B cell (primary cell): ENCODE results near the gene AUTS2. TPM values are rescaled to one million over a fixed set of nuclear protein-coding genes. Genes with fewer than 3 reads are reported as not detected.

Experiments used
- ATAC-seq: fragments of 200-7000 bp; cut with Tn5 transposase; one replicate; pipeline ENCODE4 v1.10.0; 2021; ENCODE audit warnings: low read depth, mild to moderate bottlenecking, moderate number of reproducible peaks, moderate library complexity
- CTCF ChIA-PET: fragments of 350-600 bp; sonication (Branson Sonifier 250); formaldehyde crosslinking; loops from one replicate; lab custom pipeline; 2021; ENCODE audit warnings: antibody characterized with exemption, inconsistent platforms; lab: Charles Lee
- POLR2A ChIA-PET: fragments of 350-600 bp; sonication (Branson Sonifier 250); formaldehyde crosslinking; loops from one replicate; lab custom pipeline; 2021; ENCODE audit warnings: antibody characterized with exemption; lab: Charles Lee
- DNase-seq: peaks from one replicate; pipeline ENCODE4 v3.0.0; 2013
- H2AFZ ChIP-seq: 2 replicates; pipeline ENCODE4 v1.6.1; 2012; ENCODE audit warnings: mild to moderate bottlenecking, low read depth, low read length; ENCODE audit not compliant: insufficient read depth, poor library complexity, severe bottlenecking
- H3K27ac ChIP-seq, 2 donors: 1 replicate in 1 of 2; 2 replicates in 1 of 2; pipeline ENCODE4 v1.5.1; 2012 to 2013; ENCODE audit warnings: low read length in 2 of 2, mild to moderate bottlenecking in 2 of 2, moderate library complexity in 1 of 2
- H3K27me3 ChIP-seq, 4 experiments: fragments of 200-600 bp in 1 of 4; sonication (generic) in 1 of 4; replicated peaks in 1 of 4; 1 replicate in 2 of 4; 2 replicates in 2 of 4; pipeline versions ENCODE4 v1.6.1 to v1.7.0; 2013 to 2016; ENCODE audit warnings: low read length in 3 of 4, mild to moderate bottlenecking in 2 of 4, mixed read lengths in 1 of 4, moderate library complexity in 1 of 4; ENCODE audit not compliant: insufficient read depth in 4 of 4, control insufficient read depth in 3 of 4; ENCODE audit errors: control extremely low read depth in 1 of 4
- H3K36me3 ChIP-seq, 2 experiments: replicated peaks in 1 of 2; 1 replicate in 1 of 2; 2 replicates in 1 of 2; pipeline versions ENCODE4 v1.6.1 to v1.7.1; 2013; ENCODE audit warnings: low read length in 1 of 2; ENCODE audit not compliant: insufficient read depth in 2 of 2, control insufficient read depth in 1 of 2; ENCODE audit errors: control extremely low read depth in 1 of 2, extremely low read depth in 1 of 2
- H3K4me1 ChIP-seq, 2 donors: fragments of 200-600 bp in 1 of 2; sonication (generic) in 1 of 2; 1 replicate in 1 of 2; 2 replicates in 1 of 2; pipeline versions ENCODE4 v1.5.1 to v1.6.1; 2013 to 2017; ENCODE audit warnings: low read length in 2 of 2; ENCODE audit not compliant: control insufficient read depth in 2 of 2, insufficient read depth in 2 of 2
- H3K4me2 ChIP-seq: replicated peaks from 2 replicates; pipeline ENCODE3; 2012; ENCODE audit warnings: mild to moderate bottlenecking, low read depth, low read length; ENCODE audit not compliant: poor library complexity, severe bottlenecking
- H3K4me3 ChIP-seq, 5 experiments: fragments of 200-600 bp in 1 of 5; sonication (generic) in 1 of 5; 1 replicate in 3 of 5; 2 replicates in 2 of 5; pipeline versions ENCODE4 v1.5.1 to v1.7.0; 2011 to 2016; ENCODE audit warnings: low read length in 4 of 5, mild to moderate bottlenecking in 4 of 5, low read depth in 2 of 5, control low read depth in 1 of 5, moderate library complexity in 1 of 5; ENCODE audit not compliant: insufficient read depth in 1 of 5; ENCODE audit errors: control extremely low read depth in 1 of 5, extremely low read depth in 1 of 5
- H3K79me2 ChIP-seq: fragments of 200-600 bp; sonication (generic); one replicate; pipeline ENCODE4 v1.6.0; 2016; ENCODE audit warnings: low read length; ENCODE audit not compliant: control insufficient read depth, insufficient read depth
- H3K9ac ChIP-seq: fragments of 200-600 bp; sonication (generic); 2 replicates; pipeline ENCODE4 v1.6.1; 2017; ENCODE audit warnings: mild to moderate bottlenecking, low read length, moderate library complexity
- H3K9me3 ChIP-seq, 3 donors: one replicate each; pipeline versions ENCODE4 v1.6.1 to v1.7.1; 2013; ENCODE audit warnings: low read length in 2 of 3; ENCODE audit not compliant: control insufficient read depth in 2 of 3, insufficient read depth in 1 of 3; ENCODE audit errors: control extremely low read depth in 1 of 3
- H4K20me1 ChIP-seq: 2 replicates; pipeline ENCODE4 v1.6.0; 2012; ENCODE audit warnings: mild to moderate bottlenecking, low read length; ENCODE audit not compliant: insufficient read depth, control insufficient read depth, poor library complexity, severe bottlenecking
- H3K27ac Mint-ChIP-seq: one replicate; pipeline ENCODE4 v1.8.0; 2021; ENCODE audit warnings: mixed read lengths
- H3K27me3 Mint-ChIP-seq: one replicate; pipeline ENCODE4 v1.8.0; 2021; ENCODE audit warnings: mixed read lengths
- H3K4me1 Mint-ChIP-seq: one replicate; pipeline ENCODE4 v1.8.0; 2021; ENCODE audit warnings: mixed read lengths
- H3K4me3 Mint-ChIP-seq: one replicate; pipeline ENCODE4 v1.8.0; 2021; ENCODE audit warnings: mixed read lengths
- H3K9me3 Mint-ChIP-seq: one replicate; pipeline ENCODE4 v1.8.0; 2022; ENCODE audit warnings: mixed read lengths; ENCODE audit not compliant: insufficient read depth
- CTCF ChIP-seq: fragments of 200-600 bp; IDR thresholded peaks from one replicate; pipeline ENCODE4 v1.8.0; 2022; ENCODE audit warnings: antibody characterized with exemption, mild to moderate bottlenecking
- EZH2 ChIP-seq: IDR thresholded peaks from 2 replicates; pipeline ENCODE4 v1.6.1; 2012; ENCODE audit warnings: borderline replicate concordance, low read depth, mild to moderate bottlenecking, moderate library complexity, low read length; ENCODE audit not compliant: insufficient read depth, poor library complexity, severe bottlenecking
- WGBS: methylation state at CpG from one replicate; pipeline ENCODE4 v1.1.5; 2013; ENCODE audit warnings: missing lambda C conversion rate; ENCODE audit not compliant: insufficient coverage; 5-methylcytosine and 5-hydroxymethylcytosine counted together
- intact Hi-C: fragments of 100-400 bp; cut with micrococcal nuclease; formaldehyde crosslinking; loops from one replicate; pipeline ENCODE4 v1.10.0; 2022
- polyA plus RNA-seq: library from polyadenylated mRNA; depleted of rRNA; stranded (reverse); fragments of >200 nt; gene quantifications from 2 replicates; pipeline ENCODE4 v1.2.3, GENCODE V29; 2012
- total RNA-seq, 2 donors: library from RNA; stranded (reverse); fragments of 120-200 nt in 1 of 2; gene quantifications; 1 replicate in 1 of 2; 2 replicates in 1 of 2; pipeline versions ENCODE4 v1.2.3 to v1.2.4, GENCODE V29; 2013 to 2022

AUTS2 gene
- total and polyA plus RNA-seq, 2 donors (not counting 1 experiment from before 2014, with no cell fraction given), result 22.3 to 35.0 TPM

GRCh38 chr7:70668606-70669358 lies 1070.5 kb downstream of the AUTS2 start:
- Mint-ChIP-seq H3K4me1 (no peaks in the 10 kb centered on the region), H3K27ac (no peak overlapping the region), H3K4me3 (no peak overlapping the region), H3K27me3 (no peaks in the 10 kb centered on the region), H3K9me3 (no peaks in the 10 kb centered on the region)
- DNase-seq, result no peak
- H3K27ac ChIP-seq, result no peak overlapping the region
- H3K79me2 ChIP-seq, result no peaks in the 10 kb centered on the region
- no peak overlapping the region for H3K4me2 ChIP-seq
- H3K27me3 ChIP-seq, result no peaks in the 10 kb centered on the region
- no peaks in the 10 kb centered on the region for H3K36me3 ChIP-seq
- no peak for ATAC-seq
- no peaks in the 10 kb centered on the region for H3K9me3 ChIP-seq
- CTCF ChIA-PET, result no interaction called here
- POLR2A ChIA-PET, result no interaction called here
- no peaks in the 10 kb centered on the region for H3K4me1 ChIP-seq
- WGBS, result 91% methylated on average over 15 of the region's 16 CpGs
- no peak overlapping the region for H3K9ac ChIP-seq
- no peak overlapping the region for H2AFZ ChIP-seq
- H3K4me3 ChIP-seq, result no peak overlapping the region
- TF ChIP-seq CTCF, result no peak
- TF ChIP-seq EZH2, result no peak
- no peaks in the 10 kb centered on the region for H4K20me1 ChIP-seq
- intact Hi-C loops, result no loop called here

- H3K9ac ChIP-seq, result no peak overlapping the region
- no peaks in the 10 kb centered on the region for H3K27me3 ChIP-seq
- no peak overlapping the region for H3K27ac ChIP-seq
- intact Hi-C loops, result no loop called here
- ATAC-seq (no peak), DNase-seq (no peak)
- Mint-ChIP-seq H3K4me3 (no peak overlapping the region), H3K4me1 (no peaks in the 10 kb centered on the region), H3K27me3 (no peaks in the 10 kb centered on the region), H3K9me3 (no peaks in the 10 kb centered on the region), H3K27ac (no peak overlapping the region)
- no peak for TF ChIP-seq CTCF
- no peak for TF ChIP-seq EZH2
- no peak overlapping the region for H3K4me3 ChIP-seq
- H3K4me2 ChIP-seq, result no peak overlapping the region
- H3K9me3 ChIP-seq, result no peaks in the 10 kb centered on the region
- ChIA-PET CTCF (no interaction called here), POLR2A (no interaction called here)
- no peaks in the 10 kb centered on the region for H3K4me1 ChIP-seq
- no peaks in the 10 kb centered on the region for H3K36me3 ChIP-seq
- no peak overlapping the region for H2AFZ ChIP-seq
- WGBS, result 100% methylated on average over 1 of the region's 8 CpGs
- H4K20me1 ChIP-seq, result no peaks in the 10 kb centered on the region
- no peaks in the 10 kb centered on the region for H3K79me2 ChIP-seq
These were observed 1071.6 kb downstream of the AUTS2 start for GRCh38 chr7:70669854-70670253.
